HCT116 (cell line): ENCODE measurements around the gene MACF1. TPM values are rescaled to one million over a fixed set of nuclear protein-coding genes. Genes with fewer than 3 reads are reported as not detected.

ENCODE experiments used
- ATAC-seq: fragments of 200-7000 bp; cut with Tn5 transposase; 2 replicates; pipeline ENCODE4 v1.9.1; 2020; ENCODE audit warnings: mild to moderate bottlenecking, moderate library complexity
- BruUV-seq: library from RNA; stranded (reverse); fragments of 400-500 nt; replicated peaks from 2 replicates; lab custom pipeline; 2021; lab: Mats Ljungman, UMichigan
- CTCF ChIA-PET: fragments of 300-600 bp; sonication (Branson Sonifier 250); formaldehyde crosslinking; loops from one replicate; lab custom pipeline; 2021; ENCODE audit warnings: antibody characterized with exemption; lab: Charles Lee
- POLR2A ChIA-PET: fragments of 300-600, 350-600 bp; sonication (Branson Sonifier 250); formaldehyde crosslinking; loops from one replicate; lab custom pipeline; 2021; ENCODE audit warnings: antibody characterized with exemption; lab: Charles Lee
- RAD21 ChIA-PET, 2 experiments: fragments of 300-600 bp; sonication (Branson Sonifier 250); formaldehyde crosslinking; loops; one replicate each; lab custom pipeline; 2023; ENCODE audit warnings: low total read pairs in 2 of 2; ENCODE audit not compliant: uncharacterized antibody in 2 of 2, unreplicated experiment in 2 of 2, low non-redundant PET in 1 of 2; lab: Charles Lee
- DNase-seq: peaks from one replicate; pipeline ENCODE4 v3.0.0-alpha.2; 2010; ENCODE audit warnings: low read depth, low spot score
- H2AFZ ChIP-seq: fragments of 200-600 bp; shearing (Covaris generic), sonication (generic); 2 replicates; pipeline ENCODE4 v1.6.1; 2017; ENCODE audit warnings: low read depth, mixed run types, mixed read lengths, antibody characterized with exemption, low read length; ENCODE audit not compliant: poor library complexity, severe bottlenecking
- H3K27ac ChIP-seq: 2 replicates; pipeline ENCODE4 v1.5.1; 2012; ENCODE audit warnings: low read depth, low read length
- H3K27me3 ChIP-seq: fragments of 200-600 bp; sonication (generic); 2 replicates; pipeline ENCODE4 v1.6.1; 2016; ENCODE audit warnings: mixed run types, low read length, mixed read lengths; ENCODE audit not compliant: insufficient read depth
- H3K36me3 ChIP-seq, 2 experiments: fragments of 200-500 bp in 1 of 2; fragments of 200-600 bp in 1 of 2; sonication (Bioruptor generic) in 1 of 2; sonication (generic) in 1 of 2; 2 replicates each; pipeline versions ENCODE4 v1.5.1 to v1.6.1; 2014 to 2016; ENCODE audit warnings: low read length in 2 of 2, inconsistent platforms in 1 of 2, mixed read lengths in 1 of 2, mixed run types in 1 of 2; ENCODE audit not compliant: insufficient read depth in 2 of 2, control insufficient read depth in 1 of 2
- H3K4me1 ChIP-seq, 2 experiments: fragments of 200-600 bp in 1 of 2; sonication (generic) in 1 of 2; 2 replicates each; pipeline versions ENCODE4 v1.5.1 to v1.6.1; 2012 to 2017; ENCODE audit warnings: low read length in 2 of 2, inconsistent platforms in 1 of 2, mild to moderate bottlenecking in 1 of 2, mixed read lengths in 1 of 2, mixed run types in 1 of 2, moderate library complexity in 1 of 2; ENCODE audit not compliant: insufficient read depth in 2 of 2, control insufficient read depth in 1 of 2
- H3K4me2 ChIP-seq: fragments of 200-600 bp; sonication (generic); 2 replicates; pipeline ENCODE4 v1.6.1; 2017; ENCODE audit warnings: mixed run types, low read length, mixed read lengths
- H3K4me3 ChIP-seq, 2 experiments: fragments of 200-600 bp in 1 of 2; sonication (generic) in 1 of 2; replicated peaks in 1 of 2; 2 replicates each; pipeline ENCODE4 v1.5.1; 2011 to 2016; ENCODE audit warnings: low read length in 2 of 2, control low read depth in 1 of 2, low read depth in 1 of 2, mild to moderate bottlenecking in 1 of 2, mixed read lengths in 1 of 2, mixed run types in 1 of 2
- H3K79me2 ChIP-seq: fragments of 200-600 bp; sonication (generic); 2 replicates; pipeline ENCODE4 v1.6.1; 2017; ENCODE audit warnings: mild to moderate bottlenecking, mixed run types, low read length, moderate library complexity, mixed read lengths; ENCODE audit not compliant: insufficient read depth
- H3K9ac ChIP-seq: fragments of 200-600 bp; sonication (generic); 2 replicates; pipeline ENCODE4 v1.6.1; 2016; ENCODE audit warnings: low read length, mixed read lengths
- H3K9me2 ChIP-seq: fragments of 200-600 bp; sonication (generic), shearing (Covaris generic); 2 replicates; pipeline ENCODE4 v1.6.1; 2017; ENCODE audit warnings: mixed run types, mild to moderate bottlenecking, moderate library complexity; ENCODE audit not compliant: insufficient read depth
- H3K9me3 ChIP-seq, 2 experiments: fragments of 200-500 bp in 1 of 2; fragments of 200-600 bp in 1 of 2; sonication (Bioruptor generic) in 1 of 2; sonication (generic) in 1 of 2; 2 replicates each; pipeline ENCODE4 v1.6.1; 2014 to 2017; ENCODE audit warnings: low read length in 2 of 2, mixed read lengths in 2 of 2, inconsistent platforms in 1 of 2, low read depth in 1 of 2, mild to moderate bottlenecking in 1 of 2, mixed run types in 1 of 2, moderate library complexity in 1 of 2; ENCODE audit not compliant: control insufficient read depth in 1 of 2, insufficient read depth in 1 of 2
- H4K20me1 ChIP-seq: fragments of 200-600 bp; sonication (generic), shearing (Covaris generic); 2 replicates; pipeline ENCODE4 v1.6.1; 2017; ENCODE audit warnings: mixed run types, mild to moderate bottlenecking, moderate library complexity; ENCODE audit not compliant: insufficient read depth
- CBX3 ChIP-seq: IDR thresholded peaks from 2 replicates; pipeline ENCODE4 v1.6.1; 2012; ENCODE audit warnings: low read depth
- ELF1 ChIP-seq: IDR thresholded peaks from 2 replicates; pipeline ENCODE4 v1.6.1; 2012; ENCODE audit warnings: low read depth, borderline replicate concordance
- EZH2 ChIP-seq: fragments of 200-600 bp; sonication (generic); IDR thresholded peaks from 2 replicates; pipeline ENCODE4 v1.6.1; 2017; ENCODE audit warnings: antibody characterized with exemption, mixed run types
- EZH2phosphoT487 ChIP-seq: fragments of 200-600 bp; IDR thresholded peaks from 2 replicates; pipeline ENCODE4 v1.6.1; 2018; ENCODE audit warnings: antibody characterized with exemption, borderline replicate concordance
- FOSL1 ChIP-seq: IDR thresholded peaks from 2 replicates; pipeline ENCODE4 v1.6.1; 2012; ENCODE audit warnings: low read depth
- JUND ChIP-seq: IDR thresholded peaks from 2 replicates; pipeline ENCODE4 v1.6.1; 2012
- POLR2AphosphoS5 ChIP-seq: IDR thresholded peaks from 2 replicates; pipeline ENCODE4 v1.6.1; 2011; ENCODE audit warnings: mild to moderate bottlenecking, low read depth, low read length, moderate library complexity
- SIN3A ChIP-seq: IDR thresholded peaks from 2 replicates; pipeline ENCODE4 v1.6.1; 2012; ENCODE audit warnings: low read depth
- SP1 ChIP-seq: IDR thresholded peaks from 2 replicates; pipeline ENCODE4 v1.6.1; 2012; ENCODE audit warnings: low read depth
- TCF7L2 ChIP-seq: IDR thresholded peaks from 2 replicates; pipeline ENCODE4 v1.7.0; 2011; ENCODE audit warnings: borderline replicate concordance, inconsistent platforms; ENCODE audit not compliant: insufficient read depth, insufficient read length; ENCODE audit errors: extremely low read depth
- ZFX ChIP-seq: fragments of 450-650 bp; IDR thresholded peaks from 2 replicates; pipeline ENCODE4 v1.6.1; 2017
- ZNF274 ChIP-seq: fragments of 200-500 bp; sonication (Bioruptor generic); IDR thresholded peaks from 2 replicates; pipeline ENCODE4 v1.6.1; 2014; ENCODE audit warnings: mild to moderate bottlenecking, low read depth, low read length, inconsistent platforms
- intact Hi-C: fragments of 100-400 bp; cut with micrococcal nuclease; formaldehyde crosslinking; loops from 2 replicates; pipeline ENCODE4 v1.10.0; 2022
- total RNA-seq: library from RNA; stranded (reverse); gene quantifications from one replicate; pipeline ENCODE4 v1.2.1, GENCODE V29; 2021; ENCODE audit not compliant: unreplicated experiment
- TF ChIP-seq, protein P1 (sequence below): IDR thresholded peaks from 2 replicates; pipeline ENCODE4 v1.6.1; 2012
- TF ChIP-seq, protein P2 (sequence below): IDR thresholded peaks from 2 replicates; pipeline ENCODE4 v1.6.1; 2012; ENCODE audit warnings: low read depth

Gene MACF1
- total RNA-seq, 1 experiment from 2014 or later: 146 TPM

DNA sequence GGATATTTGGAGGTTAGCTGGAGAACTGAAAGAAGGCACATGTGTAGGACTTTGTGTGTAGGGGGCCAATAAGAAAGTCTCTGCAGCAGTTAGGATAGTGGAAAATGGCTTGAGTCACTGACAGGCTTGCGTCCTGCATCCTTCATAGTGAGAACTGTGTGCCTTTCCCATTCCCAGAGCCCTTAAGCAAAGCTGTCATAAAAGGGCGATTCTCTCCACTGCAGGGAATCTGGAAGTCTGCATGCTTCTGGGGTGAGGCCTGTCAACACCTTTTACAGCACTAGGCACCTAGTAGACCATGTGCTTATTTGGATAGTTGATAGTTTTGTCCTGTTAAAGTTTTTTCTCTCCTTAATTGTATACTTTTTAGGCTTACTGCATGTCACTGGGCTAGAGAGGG, 39.4 kb upstream of the MACF1 start:
- H3K36me3 ChIP-seq: no peaks in the 10 kb centered on the region
- H3K4me1 ChIP-seq: peaks cover 5 to 10% of the 10 kb centered on the region in 2 experiments; a peak in 2 of 4 replicates
- peaks cover 12% of the 10 kb centered on the region for H3K79me2 ChIP-seq
- no peak overlapping the region for H2AFZ ChIP-seq
- ATAC-seq (no peak), DNase-seq (no peak)
- no peaks in the 10 kb centered on the region for H3K27me3 ChIP-seq
- RAD21 ChIA-PET: no interaction called here
- no peak overlapping the region for H3K4me2 ChIP-seq
- TF ChIP-seq FOSL1 (no peak), EZH2phosphoT487 (no peak), JUND (no peak), CBX3 (no peak), ELF1 (no peak), POLR2AphosphoS5 (no peak), ZFX (no peak), TCF7L2 (no peak), SP1 (no peak), SIN3A (no peak), EZH2 (no peak), ZNF274 (no peak)
- TF ChIP-seq, protein P1, sequence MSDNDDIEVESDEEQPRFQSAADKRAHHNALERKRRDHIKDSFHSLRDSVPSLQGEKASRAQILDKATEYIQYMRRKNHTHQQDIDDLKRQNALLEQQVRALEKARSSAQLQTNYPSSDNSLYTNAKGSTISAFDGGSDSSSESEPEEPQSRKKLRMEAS: no peak
- TF ChIP-seq, protein P2, sequence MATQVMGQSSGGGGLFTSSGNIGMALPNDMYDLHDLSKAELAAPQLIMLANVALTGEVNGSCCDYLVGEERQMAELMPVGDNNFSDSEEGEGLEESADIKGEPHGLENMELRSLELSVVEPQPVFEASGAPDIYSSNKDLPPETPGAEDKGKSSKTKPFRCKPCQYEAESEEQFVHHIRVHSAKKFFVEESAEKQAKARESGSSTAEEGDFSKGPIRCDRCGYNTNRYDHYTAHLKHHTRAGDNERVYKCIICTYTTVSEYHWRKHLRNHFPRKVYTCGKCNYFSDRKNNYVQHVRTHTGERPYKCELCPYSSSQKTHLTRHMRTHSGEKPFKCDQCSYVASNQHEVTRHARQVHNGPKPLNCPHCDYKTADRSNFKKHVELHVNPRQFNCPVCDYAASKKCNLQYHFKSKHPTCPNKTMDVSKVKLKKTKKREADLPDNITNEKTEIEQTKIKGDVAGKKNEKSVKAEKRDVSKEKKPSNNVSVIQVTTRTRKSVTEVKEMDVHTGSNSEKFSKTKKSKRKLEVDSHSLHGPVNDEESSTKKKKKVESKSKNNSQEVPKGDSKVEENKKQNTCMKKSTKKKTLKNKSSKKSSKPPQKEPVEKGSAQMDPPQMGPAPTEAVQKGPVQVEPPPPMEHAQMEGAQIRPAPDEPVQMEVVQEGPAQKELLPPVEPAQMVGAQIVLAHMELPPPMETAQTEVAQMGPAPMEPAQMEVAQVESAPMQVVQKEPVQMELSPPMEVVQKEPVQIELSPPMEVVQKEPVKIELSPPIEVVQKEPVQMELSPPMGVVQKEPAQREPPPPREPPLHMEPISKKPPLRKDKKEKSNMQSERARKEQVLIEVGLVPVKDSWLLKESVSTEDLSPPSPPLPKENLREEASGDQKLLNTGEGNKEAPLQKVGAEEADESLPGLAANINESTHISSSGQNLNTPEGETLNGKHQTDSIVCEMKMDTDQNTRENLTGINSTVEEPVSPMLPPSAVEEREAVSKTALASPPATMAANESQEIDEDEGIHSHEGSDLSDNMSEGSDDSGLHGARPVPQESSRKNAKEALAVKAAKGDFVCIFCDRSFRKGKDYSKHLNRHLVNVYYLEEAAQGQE: no peak
- no TSS peak for BruUV-seq
- intact Hi-C loops: no loop called here
- no peaks in the 10 kb centered on the region for H3K9me2 ChIP-seq
- H3K4me3 ChIP-seq: no peak overlapping the region
- no peak overlapping the region for H3K9ac ChIP-seq
- POLR2A ChIA-PET: no interaction called here
- CTCF ChIA-PET: no interaction called here
- no peaks in the 10 kb centered on the region for H4K20me1 ChIP-seq
- no peaks in the 10 kb centered on the region for H3K9me3 ChIP-seq
- H3K27ac ChIP-seq: no peak overlapping the region
